GM21423 (cell line): ENCODE results near the gene TMEM92.
A peak's percentile ranks its signal among the peaks of the same experiment; 100 is the strongest.
"Not testable (repeated sequence)": the region's sequence is repeated elsewhere in the genome, so short reads cannot be mapped to it uniquely, and the experiment has no call there.

ENCODE experiments used
- ATAC-seq: cut with Tn5 transposase; IDR thresholded peaks from one replicate; pipeline ENCODE4 v1.9.1; 2021; ENCODE audit warnings: mild to moderate bottlenecking, moderate library complexity; ENCODE audit not compliant: unreplicated experiment

Gene TMEM92

GRCh38 chr17:50261051-50261915 lies 13.0 kb upstream of the TMEM92 start:
- no peak for ATAC-seq

GRCh38 chr17:50262001-50262794 lies 12.1 kb upstream of the TMEM92 start:
- ATAC-seq: no peak

GRCh38 chr17:50263331-50264262 lies 10.7 kb upstream of the TMEM92 start:
- no peak for ATAC-seq

- ATAC-seq: no peak
These were observed 9.8 kb upstream of the TMEM92 start for GRCh38 chr17:50264263-50265113.

- no peak for ATAC-seq
These were observed 9.1 kb upstream of the TMEM92 start for GRCh38 chr17:50265212-50265611.

GRCh38 chr17:50265690-50266315 lies 8.5 kb upstream of the TMEM92 start:
- no peak for ATAC-seq

- ATAC-seq: no peak
These were observed 7.7 kb upstream of the TMEM92 start for GRCh38 chr17:50266384-50267073.

- ATAC-seq: no peak
These were observed 7.0 kb upstream of the TMEM92 start for GRCh38 chr17:50267074-50267841.

GRCh38 chr17:50268026-50268425 lies 6.2 kb upstream of the TMEM92 start:
- ATAC-seq: no peak

- no peak for ATAC-seq
These were observed 5.5 kb upstream of the TMEM92 start for GRCh38 chr17:50268743-50269275.

GRCh38 chr17:50269477-50270434 lies 4.5 kb upstream of the TMEM92 start:
- peak; percentile 59 for ATAC-seq

GRCh38 chr17:50270435-50271362 lies 3.6 kb upstream of the TMEM92 start:
- ATAC-seq: no peak

GRCh38 chr17:50271363-50271750 lies 2.9 kb upstream of the TMEM92 start:
- ATAC-seq: not testable (repeated sequence)

- ATAC-seq: no peak
These were observed 2.0 kb upstream of the TMEM92 start for GRCh38 chr17:50272246-50272645.

GRCh38 chr17:50272711-50273653 lies 1.3 kb upstream of the TMEM92 start:
- ATAC-seq: no peak
